Dermis blood vessel endothelial cell (primary cell): ENCODE results near the gene ANKRD33B. TPM values are rescaled to one million over a fixed set of nuclear protein-coding genes. Genes with fewer than 3 reads are reported as not detected.
A peak's percentile ranks its signal among the peaks of the same experiment; 100 is the strongest.

Source experiments
- DNase-seq: peaks from one replicate; pipeline ENCODE4 v3.0.0; 2010
- total RNA-seq: library from RNA; depleted of rRNA; stranded (reverse); fragments of >200 nt; gene quantifications from 2 replicates; pipeline ENCODE4 v1.2.3, GENCODE V29; 2014

ANKRD33B gene
- total RNA-seq, 1 donor from 2014 or later = 2.0 TPM

DNA sequence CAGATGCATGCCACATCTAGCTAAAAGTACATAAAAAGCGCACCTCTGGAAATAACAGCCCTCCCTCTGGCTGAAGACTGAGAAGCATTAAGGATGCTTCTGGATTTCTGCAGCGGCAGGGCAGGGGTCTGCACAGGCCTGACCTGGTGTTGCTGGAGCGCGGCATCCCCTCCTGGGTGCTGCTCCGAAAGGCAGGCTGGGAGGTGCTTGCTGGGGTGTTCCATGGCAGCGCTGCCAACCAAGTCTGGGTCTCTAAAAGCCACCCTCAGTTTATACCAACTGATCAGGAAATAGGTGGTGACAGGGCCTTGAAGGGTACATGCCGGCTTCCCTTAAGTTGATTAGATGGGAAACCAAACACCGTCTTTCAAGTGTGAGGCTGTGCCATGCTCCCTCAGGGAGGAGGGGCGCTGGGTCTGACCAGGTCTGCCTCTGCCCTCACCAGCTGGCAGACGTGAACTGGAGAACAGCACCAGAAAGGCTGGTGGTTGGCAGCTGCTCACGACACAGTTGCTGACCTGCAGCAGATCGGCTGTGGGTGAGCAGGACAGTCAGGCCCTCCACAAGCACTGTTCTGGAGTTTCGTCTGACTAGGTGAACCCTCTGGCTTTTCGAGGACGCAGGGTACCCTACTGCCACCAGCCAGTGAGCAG, 115.6 kb downstream of the ANKRD33B start:
- DNase-seq = no peak

DNA sequence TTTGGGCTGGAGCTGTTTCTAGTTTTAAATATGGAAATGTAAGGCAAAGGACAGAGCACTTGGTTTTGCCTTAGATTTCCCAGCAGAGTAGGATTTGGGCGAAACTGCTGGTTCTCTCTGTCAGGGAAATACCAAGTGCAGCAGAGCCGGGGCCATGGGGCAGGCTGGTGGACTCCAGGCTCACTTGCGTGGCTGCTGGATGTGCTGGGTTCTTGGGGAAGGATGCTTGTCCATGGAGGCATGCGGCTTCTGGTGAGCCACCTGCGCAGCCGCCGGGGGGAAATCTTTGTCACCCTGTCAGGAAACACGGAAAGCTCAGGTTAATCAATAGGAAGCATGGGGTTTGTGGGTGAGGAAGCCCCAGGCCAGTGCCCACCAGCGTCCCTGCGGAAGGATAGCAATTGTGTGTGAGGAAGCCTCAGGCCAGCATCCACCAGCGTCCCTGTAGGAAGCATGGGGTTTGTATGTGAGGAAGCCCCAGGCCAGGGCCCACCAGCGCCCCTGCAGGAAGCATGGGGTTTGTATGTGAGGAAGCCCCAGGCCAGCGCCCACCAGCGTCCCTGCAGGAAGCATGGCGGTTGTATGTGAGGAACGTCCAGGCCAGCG, 117.1 kb downstream of the ANKRD33B start:
- no peak for DNase-seq

DNA sequence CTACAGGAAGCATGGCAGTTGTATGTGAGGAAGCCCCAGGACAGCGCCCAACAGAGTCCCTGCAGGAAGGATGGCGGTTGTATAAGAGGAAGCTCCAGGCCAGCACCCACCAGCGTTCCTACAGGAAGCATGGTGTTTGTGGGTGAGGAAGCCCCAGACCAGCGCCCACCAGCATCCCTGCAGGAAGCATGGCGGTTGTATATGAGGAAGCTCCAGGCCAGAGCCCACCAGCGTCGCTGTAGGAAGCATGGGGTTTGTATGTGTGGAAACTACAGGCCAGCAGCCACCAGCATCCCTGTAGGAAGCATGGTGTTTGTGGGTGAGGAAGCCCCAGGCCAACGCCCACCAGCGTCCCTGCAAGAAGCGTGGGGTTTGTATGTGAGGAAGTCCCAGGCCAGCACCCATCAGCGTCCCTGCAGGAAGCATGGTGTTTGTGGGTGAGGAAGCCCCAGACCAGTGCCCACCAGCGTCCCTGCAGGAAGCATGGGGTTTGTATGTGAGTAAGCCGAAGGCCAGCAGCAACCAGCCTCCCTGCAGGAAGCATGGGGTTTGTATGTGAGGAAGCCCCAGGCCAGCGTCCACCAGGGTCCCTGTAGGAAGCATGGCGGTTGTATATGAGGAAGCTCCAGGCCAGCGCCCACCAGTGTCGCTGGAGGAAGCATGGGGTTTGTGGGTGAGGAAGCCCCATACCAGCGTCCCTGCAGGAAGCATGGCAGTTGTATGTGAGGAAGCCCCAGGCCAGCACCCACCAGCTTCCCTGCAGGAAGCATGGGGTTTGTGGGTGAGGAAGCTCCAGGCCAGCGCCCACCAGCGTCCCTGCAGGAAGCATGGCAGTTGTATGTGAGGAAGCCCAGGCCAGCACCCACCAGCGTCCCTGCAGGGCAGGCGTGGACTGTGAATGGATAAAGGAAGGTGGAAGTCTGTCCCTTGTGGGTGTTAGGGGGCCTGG, 118.1 kb downstream of the ANKRD33B start:
- no peak for DNase-seq

DNA sequence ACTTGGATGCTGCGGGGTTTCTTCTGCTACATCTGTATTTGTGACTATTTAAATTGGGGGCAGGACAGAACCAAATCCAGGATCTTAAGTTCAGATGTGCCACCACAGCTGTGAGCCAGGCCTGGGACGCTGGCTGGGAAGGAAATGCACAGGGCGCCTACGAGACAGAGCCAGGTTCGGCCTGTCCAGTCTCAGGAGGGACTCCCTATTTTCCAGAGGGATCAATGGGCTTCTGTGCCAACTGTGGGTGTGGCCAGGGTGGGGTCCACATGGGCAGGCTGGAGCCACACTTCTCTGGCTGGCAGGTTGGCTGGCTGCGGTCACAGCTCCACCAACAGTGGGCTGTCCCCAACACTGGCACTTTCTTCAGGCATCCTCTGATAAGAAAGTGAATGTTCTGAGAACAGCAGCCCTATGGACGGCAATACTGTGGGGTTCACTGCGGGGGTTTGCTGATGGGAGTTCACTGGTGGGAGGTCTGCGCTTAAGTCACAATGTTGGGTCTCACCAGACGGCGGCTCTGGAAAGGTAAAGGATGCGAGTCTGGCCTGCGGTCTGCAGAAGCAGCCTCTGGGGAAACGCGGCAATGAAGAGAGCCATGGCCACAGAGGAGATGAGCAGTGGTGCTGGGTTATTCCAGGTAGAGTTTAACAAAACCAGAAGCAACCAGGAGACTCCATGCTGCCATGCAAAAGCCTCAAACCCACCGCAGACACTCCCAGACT, 119.1 kb downstream of the ANKRD33B start:
- no peak for DNase-seq

DNA sequence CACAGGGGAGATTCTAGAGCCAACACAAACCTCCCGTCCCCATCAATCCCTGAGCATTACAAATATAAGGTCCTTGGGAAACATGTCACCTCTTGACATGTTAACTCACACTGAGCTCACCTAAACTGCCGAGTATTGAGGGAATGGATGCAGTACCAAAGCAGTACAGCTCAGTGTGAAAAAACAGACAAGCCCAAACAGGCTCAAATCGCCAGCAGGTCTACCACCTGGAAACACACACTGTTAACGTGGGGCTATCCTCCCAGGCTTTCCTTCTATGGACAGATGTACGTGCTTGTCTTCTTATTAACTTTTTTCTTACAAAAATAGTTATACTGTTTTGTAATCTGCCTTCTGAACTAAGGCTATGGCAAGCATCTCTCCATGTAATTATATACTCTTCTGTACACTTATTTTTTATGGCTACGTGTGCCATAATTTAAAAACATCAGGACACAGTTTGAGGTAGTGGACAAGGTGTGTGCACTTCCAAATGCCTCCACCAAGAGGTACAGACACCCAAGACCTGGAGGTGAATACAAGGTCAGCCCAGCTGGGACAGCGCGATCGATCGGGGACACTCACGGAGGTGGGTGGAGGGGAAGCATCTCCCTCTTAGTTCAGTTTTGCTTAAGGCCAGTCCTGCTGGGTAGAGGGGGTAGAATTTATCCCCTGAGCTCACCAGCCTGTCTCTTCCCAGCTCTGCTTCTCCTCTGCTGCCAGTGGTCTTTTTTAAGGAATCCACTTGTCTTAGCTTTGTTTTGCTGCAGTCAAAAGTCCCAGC, 120.6 kb downstream of the ANKRD33B start:
- no peak for DNase-seq

- DNase-seq = no peak
Observed at GRCh38 chr5:10685115-10685521, 121.2 kb downstream of the ANKRD33B start.

GRCh38 chr5:10686890-10687289, 123.0 kb downstream of the ANKRD33B start:
- DNase-seq = no peak

- no peak for DNase-seq
Observed at GRCh38 chr5:10688651-10689171, 124.8 kb downstream of the ANKRD33B start.

GRCh38 chr5:10689391-10690081, 125.7 kb downstream of the ANKRD33B start:
- peak; percentile 63 for DNase-seq

- DNase-seq = no peak
Observed at GRCh38 chr5:10690460-10691440, 126.9 kb downstream of the ANKRD33B start.

DNA sequence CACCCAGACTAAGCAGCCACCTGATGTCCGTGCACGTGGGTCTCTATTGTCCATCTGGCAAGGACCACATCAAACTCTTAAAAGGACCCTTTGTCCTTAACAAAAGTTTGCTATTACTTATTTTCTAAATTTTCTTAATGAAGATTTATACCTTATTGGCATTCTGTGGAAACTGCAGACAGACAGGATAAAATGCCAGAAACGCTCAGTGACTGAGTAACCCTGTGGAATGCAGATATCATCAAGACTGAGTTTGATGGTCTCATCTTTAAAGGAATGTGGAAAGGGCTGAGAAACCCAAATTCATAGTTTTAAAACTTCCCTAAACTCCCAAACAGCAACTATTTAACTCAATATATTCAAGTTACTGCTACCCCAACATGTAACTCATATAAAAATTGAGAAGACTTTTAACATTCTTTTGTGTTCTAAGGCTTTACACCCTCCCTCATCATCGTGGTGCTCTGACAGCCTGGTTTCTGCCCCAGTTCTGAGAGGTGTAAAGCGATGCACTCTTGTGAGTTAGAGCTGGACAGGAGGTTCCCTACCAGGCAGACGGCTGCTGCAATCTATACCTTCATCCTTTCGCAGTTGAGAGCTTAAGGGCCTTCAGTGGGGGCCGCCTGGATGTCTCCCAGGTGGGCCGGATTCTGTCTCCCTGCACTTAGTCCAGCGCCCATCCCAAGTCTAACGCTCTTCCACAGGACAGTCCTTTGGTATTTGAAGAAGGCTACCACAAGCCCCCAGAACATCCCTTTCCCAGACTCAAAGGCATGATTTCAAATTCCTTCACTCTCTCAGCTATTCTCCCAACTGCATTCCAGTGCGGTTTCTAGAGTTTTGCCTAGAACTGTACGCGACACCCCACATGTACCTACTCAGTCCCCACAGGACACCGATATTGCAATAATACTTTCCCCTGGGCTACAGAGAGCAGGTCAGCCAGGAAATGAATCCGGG, 128.2 kb downstream of the ANKRD33B start:
- DNase-seq = no peak

GRCh38 chr5:10695055-10695649, 131.3 kb downstream of the ANKRD33B start:
- peak; percentile 87 for DNase-seq

- DNase-seq = no peak
Observed at GRCh38 chr5:10695759-10696543, 132.1 kb downstream of the ANKRD33B start.

DNA sequence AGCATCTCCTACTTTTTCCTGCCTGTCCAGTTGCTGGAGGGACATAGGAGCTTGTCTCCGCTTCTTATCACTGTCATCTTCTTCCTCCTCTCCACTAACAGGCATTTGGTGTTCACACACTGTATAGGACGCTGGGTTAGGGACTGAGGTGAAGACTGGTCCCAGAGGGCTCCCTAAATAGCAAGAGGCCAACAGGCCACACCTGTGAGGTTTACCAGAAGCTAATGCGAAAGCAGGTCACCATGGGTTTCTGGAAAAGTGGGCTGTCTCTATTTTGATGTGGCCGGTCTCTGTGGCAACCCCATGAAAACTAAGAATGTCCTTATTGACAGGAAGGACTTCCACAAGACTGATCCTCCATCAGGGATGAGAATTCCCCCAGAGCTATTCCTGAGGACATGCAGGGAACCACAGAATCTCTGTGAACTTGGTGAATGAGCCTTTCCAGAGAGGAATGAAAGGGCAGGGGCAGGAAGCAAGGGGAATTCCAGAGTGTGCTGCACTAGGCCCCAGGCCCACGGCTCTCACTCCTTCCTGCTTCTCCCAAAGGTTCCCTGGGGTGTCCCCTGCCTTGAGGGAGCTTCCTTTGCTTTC, 135.5 kb downstream of the ANKRD33B start:
- DNase-seq = peak; percentile 23

DNA sequence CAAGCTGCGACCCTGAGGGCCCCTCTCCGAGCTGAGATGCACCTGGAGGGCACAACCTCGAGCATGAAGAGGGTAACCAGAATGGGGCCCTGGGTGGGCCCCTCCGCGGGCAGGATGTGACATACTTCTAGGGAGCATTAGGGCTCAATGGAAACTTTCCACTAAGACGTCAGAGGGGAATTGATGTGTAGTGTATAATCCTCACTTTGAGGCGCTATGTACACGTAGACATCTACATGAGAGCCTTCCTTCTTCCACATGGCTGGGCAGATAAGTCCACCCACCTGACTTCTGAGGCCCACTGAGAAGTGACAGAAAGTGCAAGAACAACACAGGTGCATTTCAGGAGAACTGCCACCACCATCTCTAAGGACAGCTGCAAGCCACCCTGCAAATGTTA, 136.1 kb downstream of the ANKRD33B start:
- DNase-seq = no peak

- no peak for DNase-seq
Observed at GRCh38 chr5:10700516-10700915, 136.6 kb downstream of the ANKRD33B start.

DNA sequence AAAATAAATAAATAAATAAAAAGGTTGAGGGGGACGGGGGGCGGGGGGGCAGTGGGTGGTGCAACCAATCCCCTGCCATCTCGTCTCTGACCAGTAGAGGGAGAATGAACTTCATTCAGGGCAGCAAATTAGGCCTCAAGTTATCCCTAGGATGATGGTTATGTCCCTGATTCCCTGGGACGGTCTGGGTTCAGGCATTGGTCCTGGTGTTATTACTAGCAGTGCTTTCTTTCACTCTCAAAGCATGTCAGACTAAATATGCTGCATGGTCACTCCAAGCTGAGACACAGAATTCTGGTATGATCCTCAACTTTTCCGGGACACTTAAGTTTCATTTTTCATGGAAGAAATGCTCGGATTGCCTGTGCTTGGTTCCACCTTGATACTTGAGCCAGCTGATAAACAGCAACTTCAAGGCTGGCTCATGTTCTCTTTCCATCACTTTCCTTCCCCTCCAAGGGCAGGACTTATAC, 137.7 kb downstream of the ANKRD33B start:
- peak; percentile 76 for DNase-seq
